CD4-positive, alpha-beta T cell treated with Interleukin-15 for 1 hour (primary cell): Measurements from ENCODE around the gene INPP5F.
A peak's percentile ranks its signal among the peaks of the same experiment; 100 is the strongest.
"Not testable (repeated sequence)": the region's sequence is repeated elsewhere in the genome, so short reads cannot be mapped to it uniquely, and the experiment has no call there.

Source experiments
- DNase-seq: peaks from one replicate; pipeline ENCODE4 v3.0.0-alpha.2; 2020

Gene INPP5F

GRCh38 chr10:119780879-119781480, 55.1 kb downstream of the INPP5F start:
- DNase-seq = no peak

- DNase-seq = no peak
Measured at GRCh38 chr10:119781498-119781897, 55.6 kb downstream of the INPP5F start.

- no peak for DNase-seq
Measured at GRCh38 chr10:119782981-119783664, 57.3 kb downstream of the INPP5F start.

GRCh38 chr10:119783665-119784027, 57.8 kb downstream of the INPP5F start:
- no peak for DNase-seq

GRCh38 chr10:119784340-119785067, 58.7 kb downstream of the INPP5F start:
- DNase-seq = no peak

- no peak for DNase-seq
Measured at GRCh38 chr10:119786117-119786769, 60.4 kb downstream of the INPP5F start.

- not testable (repeated sequence) for DNase-seq
Measured at GRCh38 chr10:119795101-119795500, 69.3 kb downstream of the INPP5F start.

GRCh38 chr10:119796039-119796438, 70.2 kb downstream of the INPP5F start:
- no peak for DNase-seq

GRCh38 chr10:119801176-119801575, 75.3 kb downstream of the INPP5F start:
- no peak for DNase-seq

- DNase-seq = no peak
Measured at GRCh38 chr10:119801998-119802538, 76.2 kb downstream of the INPP5F start.

- no peak for DNase-seq
Measured at GRCh38 chr10:119803264-119803663, 77.4 kb downstream of the INPP5F start.

- no peak for DNase-seq
Measured at GRCh38 chr10:119805702-119806230, 79.9 kb downstream of the INPP5F start.

- no peak for DNase-seq
Measured at GRCh38 chr10:119806334-119807130, 80.7 kb downstream of the INPP5F start.

- no peak for DNase-seq
Measured at GRCh38 chr10:119807960-119808697, 82.3 kb downstream of the INPP5F start.

- no peak for DNase-seq
Measured at GRCh38 chr10:119811122-119811521, 85.3 kb downstream of the INPP5F start.

- no peak for DNase-seq
Measured at GRCh38 chr10:119812684-119813083, 86.8 kb downstream of the INPP5F start.

GRCh38 chr10:119815671-119816070, 89.8 kb downstream of the INPP5F start:
- no peak for DNase-seq

- DNase-seq = peak; percentile 30
Measured at GRCh38 chr10:119817991-119818888, 92.4 kb downstream of the INPP5F start.

GRCh38 chr10:119818889-119819270, 93.0 kb downstream of the INPP5F start:
- DNase-seq = no peak

GRCh38 chr10:119821182-119821581, 95.3 kb downstream of the INPP5F start:
- DNase-seq = no peak
